K562 (cell line): ENCODE results near the gene C20orf96. TPM values are rescaled to one million over a fixed set of nuclear protein-coding genes. Genes with fewer than 3 reads are reported as not detected.
A peak's percentile ranks its signal among the peaks of the same experiment; 100 is the strongest.

Source experiments
- BRF1 ChIP-seq: IDR thresholded peaks from 3 replicates; pipeline ENCODE4 v1.6.1; 2011; ENCODE audit warnings: borderline replicate concordance, mild to moderate bottlenecking; ENCODE audit not compliant: insufficient read length; ENCODE audit errors: extremely low read depth
- KDM1A ChIP-seq, 2 experiments: fragments of 450-650 bp; IDR thresholded peaks; 2 replicates each; pipeline ENCODE4 v1.6.1; 2016; ENCODE audit warnings: mild to moderate bottlenecking in 2 of 2
- KDM5B ChIP-seq: fragments of 200-600 bp; sonication (generic); IDR thresholded peaks from 2 replicates; pipeline ENCODE4 v1.6.1; 2012; ENCODE audit warnings: low read depth, mild to moderate bottlenecking, moderate library complexity, low read length, control low read depth, inconsistent platforms; ENCODE audit not compliant: insufficient replicate concordance
- POLR2G ChIP-seq: fragments of 200-400 bp; formaldehyde crosslinking; IDR thresholded peaks from 2 replicates; pipeline ENCODE4 v1.6.1; 2017; ENCODE audit warnings: low read depth, mild to moderate bottlenecking, antibody characterized with exemption, low read length, moderate library complexity
- RBBP5 ChIP-seq: fragments of 200-600 bp; sonication (generic); IDR thresholded peaks from 2 replicates; pipeline ENCODE4 v1.6.1; 2012; ENCODE audit warnings: borderline replicate concordance, mild to moderate bottlenecking, low read length, control low read depth, inconsistent platforms; ENCODE audit not compliant: insufficient read depth, poor library complexity, severe bottlenecking
- RBM39 ChIP-seq: fragments of 200-400 bp; formaldehyde crosslinking; optimal IDR thresholded peaks from 2 replicates; pipeline ENCODE3; 2018; ENCODE audit warnings: low read depth, low read length
- ZFP30 ChIP-seq: fragments of 250-450 bp; sonication (Bioruptor Pico); IDR thresholded peaks from 2 replicates; pipeline ENCODE4 v1.8.0; 2022; ENCODE audit warnings: moderate library complexity, mild to moderate bottlenecking, inconsistent platforms, borderline replicate concordance
- ZKSCAN3 ChIP-seq: fragments of 250-450 bp; sonication (Bioruptor Pico); IDR thresholded peaks from 2 replicates; pipeline ENCODE4 v1.4.0; 2020
- ZNF134 ChIP-seq: fragments of 250-450 bp; sonication (Bioruptor Pico); conservative IDR thresholded peaks from 2 replicates; pipeline ENCODE4 v1.4.0; 2020
- ZNF140 ChIP-seq: fragments of 250-450 bp; sonication (Bioruptor Pico); IDR thresholded peaks from 2 replicates; pipeline ENCODE4 v1.8.0; 2021; ENCODE audit warnings: moderate library complexity, mild to moderate bottlenecking, inconsistent platforms
- ZNF354B ChIP-seq: fragments of 250-450 bp; sonication (Bioruptor Pico); IDR thresholded peaks from 2 replicates; pipeline ENCODE4 v1.4.0; 2020
- ZNF436 ChIP-seq: fragments of 250-450, 450-650 bp; sonication (Bioruptor Pico); formaldehyde crosslinking; IDR thresholded peaks from 2 replicates; pipeline ENCODE4 v1.7.0; 2020; ENCODE audit warnings: mild to moderate bottlenecking
- ZNF449 ChIP-seq: fragments of 250-450 bp; sonication (Bioruptor Pico); IDR thresholded peaks from 2 replicates; pipeline ENCODE4 v1.8.0; 2022; ENCODE audit warnings: moderate library complexity, mild to moderate bottlenecking, inconsistent platforms
- polyA plus RNA-seq, 8 experiments: library from polyadenylated mRNA; depleted of rRNA in 4 of 8; stranded (reverse) in 5 of 8; unstranded in 3 of 8; fragments of >200 nt; fragmentation: Nextera tagmentation in 2 of 8; fragmentation: Illumina TruSeq in 1 of 8; extraction: Ambion mirVana in 2 of 8; extraction: Trizol in 1 of 8; gene quantifications; 2 replicates each; pipeline versions ENCODE4 v1.2.1 to v1.2.3, GENCODE V29; 2011 to 2014; ENCODE audit warnings: inconsistent platforms in 1 of 8, missing spikeins in 1 of 8
- total RNA-seq, 7 experiments: library from RNA; depleted of rRNA in 6 of 7; stranded (reverse); fragments of >200 nt in 6 of 7; fragmentation: Illumina TruSeq in 2 of 7; extraction: Trizol in 2 of 7; gene quantifications; 2 replicates each; pipeline versions ENCODE4 v1.2.1 to v1.2.3, GENCODE V29; 2011 to 2021; ENCODE audit warnings: low replicate concordance in 1 of 7
- TF ChIP-seq, protein P1 (sequence below): fragments of 450-650 bp; IDR thresholded peaks from 2 replicates; pipeline ENCODE4 v1.6.1; 2018; ENCODE audit not compliant: partially characterized antibody
- TF ChIP-seq, protein P2 (sequence below): sonication (generic); formaldehyde crosslinking; IDR thresholded peaks from 2 replicates; pipeline ENCODE4 v1.8.1; 2023; ENCODE audit warnings: mild to moderate bottlenecking, missing genetic modification reagents
- TF ChIP-seq, protein P3 (sequence below): sonication (generic); formaldehyde crosslinking; IDR thresholded peaks from 2 replicates; pipeline ENCODE4 v1.8.0; 2022; ENCODE audit warnings: missing genetic modification reagents, mild to moderate bottlenecking, moderate library complexity, borderline replicate concordance

Gene C20orf96
- total and polyA plus RNA-seq, 9 of the 15 experiments (the other 6 are each of a cell fraction or from before 2014, with no cell fraction given), result 1.7 to 11.7 (median 4.2) TPM

GRCh38 chr20:326645-327185, 36.2 kb upstream of the C20orf96 start (continued):
- TF ChIP-seq, protein P1, sequence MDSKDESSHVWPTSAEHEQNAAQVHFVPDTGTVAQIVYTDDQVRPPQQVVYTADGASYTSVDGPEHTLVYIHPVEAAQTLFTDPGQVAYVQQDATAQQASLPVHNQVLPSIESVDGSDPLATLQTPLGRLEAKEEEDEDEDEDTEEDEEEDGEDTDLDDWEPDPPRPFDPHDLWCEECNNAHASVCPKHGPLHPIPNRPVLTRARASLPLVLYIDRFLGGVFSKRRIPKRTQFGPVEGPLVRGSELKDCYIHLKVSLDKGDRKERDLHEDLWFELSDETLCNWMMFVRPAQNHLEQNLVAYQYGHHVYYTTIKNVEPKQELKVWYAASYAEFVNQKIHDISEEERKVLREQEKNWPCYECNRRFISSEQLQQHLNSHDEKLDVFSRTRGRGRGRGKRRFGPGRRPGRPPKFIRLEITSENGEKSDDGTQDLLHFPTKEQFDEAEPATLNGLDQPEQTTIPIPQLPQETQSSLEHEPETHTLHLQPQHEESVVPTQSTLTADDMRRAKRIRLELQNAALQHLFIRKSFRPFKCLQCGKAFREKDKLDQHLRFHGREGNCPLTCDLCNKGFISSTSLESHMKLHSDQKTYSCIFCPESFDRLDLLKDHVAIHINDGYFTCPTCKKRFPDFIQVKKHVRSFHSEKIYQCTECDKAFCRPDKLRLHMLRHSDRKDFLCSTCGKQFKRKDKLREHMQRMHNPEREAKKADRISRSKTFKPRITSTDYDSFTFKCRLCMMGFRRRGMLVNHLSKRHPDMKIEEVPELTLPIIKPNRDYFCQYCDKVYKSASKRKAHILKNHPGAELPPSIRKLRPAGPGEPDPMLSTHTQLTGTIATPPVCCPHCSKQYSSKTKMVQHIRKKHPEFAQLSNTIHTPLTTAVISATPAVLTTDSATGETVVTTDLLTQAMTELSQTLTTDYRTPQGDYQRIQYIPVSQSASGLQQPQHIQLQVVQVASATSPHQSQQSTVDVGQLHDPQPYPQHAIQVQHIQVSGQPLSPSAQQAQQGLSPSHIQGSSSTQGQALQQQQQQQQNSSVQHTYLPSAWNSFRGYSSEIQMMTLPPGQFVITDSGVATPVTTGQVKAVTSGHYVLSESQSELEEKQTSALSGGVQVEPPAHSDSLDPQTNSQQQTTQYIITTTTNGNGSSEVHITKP, result no peak
- TF ChIP-seq ZFP30 (no peak), ZNF140 (no peak), ZKSCAN3 (CRISPR knock-in tag) (no peak), ZNF436 (CRISPR knock-in tag) (no peak), ZNF449 (CRISPR knock-in tag) (no peak), ZNF134 (no peak), KDM5B (peak; percentile 72), RBM39 (no peak), RBBP5 (peak; percentile 57), BRF1 (no peak), ZNF354B (CRISPR knock-in tag) (no peak), POLR2G (peak; percentile 6; the same call in 1 of the 2 replicates), KDM1A (IDR thresholded peaks at IDR 0.05) (peak in 1 of 2 experiments; percentile 61; a peak in 1 of 4 replicates)
- TF ChIP-seq, protein P2, sequence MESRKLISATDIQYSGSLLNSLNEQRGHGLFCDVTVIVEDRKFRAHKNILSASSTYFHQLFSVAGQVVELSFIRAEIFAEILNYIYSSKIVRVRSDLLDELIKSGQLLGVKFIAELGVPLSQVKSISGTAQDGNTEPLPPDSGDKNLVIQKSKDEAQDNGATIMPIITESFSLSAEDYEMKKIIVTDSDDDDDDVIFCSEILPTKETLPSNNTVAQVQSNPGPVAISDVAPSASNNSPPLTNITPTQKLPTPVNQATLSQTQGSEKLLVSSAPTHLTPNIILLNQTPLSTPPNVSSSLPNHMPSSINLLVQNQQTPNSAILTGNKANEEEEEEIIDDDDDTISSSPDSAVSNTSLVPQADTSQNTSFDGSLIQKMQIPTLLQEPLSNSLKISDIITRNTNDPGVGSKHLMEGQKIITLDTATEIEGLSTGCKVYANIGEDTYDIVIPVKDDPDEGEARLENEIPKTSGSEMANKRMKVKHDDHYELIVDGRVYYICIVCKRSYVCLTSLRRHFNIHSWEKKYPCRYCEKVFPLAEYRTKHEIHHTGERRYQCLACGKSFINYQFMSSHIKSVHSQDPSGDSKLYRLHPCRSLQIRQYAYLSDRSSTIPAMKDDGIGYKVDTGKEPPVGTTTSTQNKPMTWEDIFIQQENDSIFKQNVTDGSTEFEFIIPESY (CRISPR knock-in tag), result no peak
- TF ChIP-seq, protein P3, sequence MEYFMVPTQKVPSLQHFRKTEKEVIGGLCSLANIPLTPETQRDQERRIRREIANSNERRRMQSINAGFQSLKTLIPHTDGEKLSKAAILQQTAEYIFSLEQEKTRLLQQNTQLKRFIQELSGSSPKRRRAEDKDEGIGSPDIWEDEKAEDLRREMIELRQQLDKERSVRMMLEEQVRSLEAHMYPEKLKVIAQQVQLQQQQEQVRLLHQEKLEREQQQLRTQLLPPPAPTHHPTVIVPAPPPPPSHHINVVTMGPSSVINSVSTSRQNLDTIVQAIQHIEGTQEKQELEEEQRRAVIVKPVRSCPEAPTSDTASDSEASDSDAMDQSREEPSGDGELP (CRISPR knock-in tag), result peak; percentile 75
